B cell (primary cell): Measurements from ENCODE around the gene SNX10. TPM values are rescaled to one million over a fixed set of nuclear protein-coding genes. Genes with fewer than 3 reads are reported as not detected.
A peak's percentile ranks its signal among the peaks of the same experiment; 100 is the strongest.

Source experiments
- ATAC-seq: fragments of 200-7000 bp; cut with Tn5 transposase; one replicate; pipeline ENCODE4 v1.10.0; 2021; ENCODE audit warnings: low read depth, mild to moderate bottlenecking, moderate number of reproducible peaks, moderate library complexity
- CTCF ChIA-PET: fragments of 350-600 bp; sonication (Branson Sonifier 250); formaldehyde crosslinking; loops from one replicate; lab custom pipeline; 2021; ENCODE audit warnings: antibody characterized with exemption, inconsistent platforms; lab: Charles Lee
- POLR2A ChIA-PET: fragments of 350-600 bp; sonication (Branson Sonifier 250); formaldehyde crosslinking; loops from one replicate; lab custom pipeline; 2021; ENCODE audit warnings: antibody characterized with exemption; lab: Charles Lee
- DNase-seq: peaks from one replicate; pipeline ENCODE4 v3.0.0; 2013
- H2AFZ ChIP-seq: 2 replicates; pipeline ENCODE4 v1.6.1; 2012; ENCODE audit warnings: mild to moderate bottlenecking, low read depth, low read length; ENCODE audit not compliant: insufficient read depth, poor library complexity, severe bottlenecking
- H3K27ac ChIP-seq, 2 donors: 1 replicate in 1 of 2; 2 replicates in 1 of 2; pipeline ENCODE4 v1.5.1; 2012 to 2013; ENCODE audit warnings: low read length in 2 of 2, mild to moderate bottlenecking in 2 of 2, moderate library complexity in 1 of 2
- H3K27me3 ChIP-seq, 4 experiments: fragments of 200-600 bp in 1 of 4; sonication (generic) in 1 of 4; replicated peaks in 1 of 4; 1 replicate in 2 of 4; 2 replicates in 2 of 4; pipeline versions ENCODE4 v1.6.1 to v1.7.0; 2013 to 2016; ENCODE audit warnings: low read length in 3 of 4, mild to moderate bottlenecking in 2 of 4, mixed read lengths in 1 of 4, moderate library complexity in 1 of 4; ENCODE audit not compliant: insufficient read depth in 4 of 4, control insufficient read depth in 3 of 4; ENCODE audit errors: control extremely low read depth in 1 of 4
- H3K36me3 ChIP-seq, 2 experiments: replicated peaks in 1 of 2; 1 replicate in 1 of 2; 2 replicates in 1 of 2; pipeline versions ENCODE4 v1.6.1 to v1.7.1; 2013; ENCODE audit warnings: low read length in 1 of 2; ENCODE audit not compliant: insufficient read depth in 2 of 2, control insufficient read depth in 1 of 2; ENCODE audit errors: control extremely low read depth in 1 of 2, extremely low read depth in 1 of 2
- H3K4me1 ChIP-seq, 2 donors: fragments of 200-600 bp in 1 of 2; sonication (generic) in 1 of 2; 1 replicate in 1 of 2; 2 replicates in 1 of 2; pipeline versions ENCODE4 v1.5.1 to v1.6.1; 2013 to 2017; ENCODE audit warnings: low read length in 2 of 2; ENCODE audit not compliant: control insufficient read depth in 2 of 2, insufficient read depth in 2 of 2
- H3K4me2 ChIP-seq: replicated peaks from 2 replicates; pipeline ENCODE3; 2012; ENCODE audit warnings: mild to moderate bottlenecking, low read depth, low read length; ENCODE audit not compliant: poor library complexity, severe bottlenecking
- H3K4me3 ChIP-seq, 5 experiments: fragments of 200-600 bp in 1 of 5; sonication (generic) in 1 of 5; 1 replicate in 3 of 5; 2 replicates in 2 of 5; pipeline versions ENCODE4 v1.5.1 to v1.7.0; 2011 to 2016; ENCODE audit warnings: low read length in 4 of 5, mild to moderate bottlenecking in 4 of 5, low read depth in 2 of 5, control low read depth in 1 of 5, moderate library complexity in 1 of 5; ENCODE audit not compliant: insufficient read depth in 1 of 5; ENCODE audit errors: control extremely low read depth in 1 of 5, extremely low read depth in 1 of 5
- H3K79me2 ChIP-seq: fragments of 200-600 bp; sonication (generic); one replicate; pipeline ENCODE4 v1.6.0; 2016; ENCODE audit warnings: low read length; ENCODE audit not compliant: control insufficient read depth, insufficient read depth
- H3K9ac ChIP-seq: fragments of 200-600 bp; sonication (generic); 2 replicates; pipeline ENCODE4 v1.6.1; 2017; ENCODE audit warnings: mild to moderate bottlenecking, low read length, moderate library complexity
- H3K9me3 ChIP-seq, 3 donors: one replicate each; pipeline versions ENCODE4 v1.6.1 to v1.7.1; 2013; ENCODE audit warnings: low read length in 2 of 3; ENCODE audit not compliant: control insufficient read depth in 2 of 3, insufficient read depth in 1 of 3; ENCODE audit errors: control extremely low read depth in 1 of 3
- H4K20me1 ChIP-seq: 2 replicates; pipeline ENCODE4 v1.6.0; 2012; ENCODE audit warnings: mild to moderate bottlenecking, low read length; ENCODE audit not compliant: insufficient read depth, control insufficient read depth, poor library complexity, severe bottlenecking
- H3K27ac Mint-ChIP-seq: one replicate; pipeline ENCODE4 v1.8.0; 2021; ENCODE audit warnings: mixed read lengths
- H3K27me3 Mint-ChIP-seq: one replicate; pipeline ENCODE4 v1.8.0; 2021; ENCODE audit warnings: mixed read lengths
- H3K4me1 Mint-ChIP-seq: one replicate; pipeline ENCODE4 v1.8.0; 2021; ENCODE audit warnings: mixed read lengths
- H3K4me3 Mint-ChIP-seq: one replicate; pipeline ENCODE4 v1.8.0; 2021; ENCODE audit warnings: mixed read lengths
- H3K9me3 Mint-ChIP-seq: one replicate; pipeline ENCODE4 v1.8.0; 2022; ENCODE audit warnings: mixed read lengths; ENCODE audit not compliant: insufficient read depth
- EZH2 ChIP-seq: IDR thresholded peaks from 2 replicates; pipeline ENCODE4 v1.6.1; 2012; ENCODE audit warnings: borderline replicate concordance, low read depth, mild to moderate bottlenecking, moderate library complexity, low read length; ENCODE audit not compliant: insufficient read depth, poor library complexity, severe bottlenecking
- WGBS: methylation state at CpG from one replicate; pipeline ENCODE4 v1.1.5; 2013; ENCODE audit warnings: missing lambda C conversion rate; ENCODE audit not compliant: insufficient coverage; 5-methylcytosine and 5-hydroxymethylcytosine counted together
- intact Hi-C: fragments of 100-400 bp; cut with micrococcal nuclease; formaldehyde crosslinking; loops from one replicate; pipeline ENCODE4 v1.10.0; 2022
- polyA plus RNA-seq: library from polyadenylated mRNA; depleted of rRNA; stranded (reverse); fragments of >200 nt; gene quantifications from 2 replicates; pipeline ENCODE4 v1.2.3, GENCODE V29; 2012
- total RNA-seq, 2 donors: library from RNA; stranded (reverse); fragments of 120-200 nt in 1 of 2; gene quantifications; 1 replicate in 1 of 2; 2 replicates in 1 of 2; pipeline versions ENCODE4 v1.2.3 to v1.2.4, GENCODE V29; 2013 to 2022
- TF ChIP-seq, protein P1 (sequence below): fragments of 200-600 bp; IDR thresholded peaks from one replicate; pipeline ENCODE4 v1.8.0; 2022; ENCODE audit warnings: antibody characterized with exemption, mild to moderate bottlenecking

Gene SNX10
- total and polyA plus RNA-seq, 2 donors (not counting 1 experiment from before 2014, with no cell fraction given) = 26.5 to 29.2 TPM

DNA sequence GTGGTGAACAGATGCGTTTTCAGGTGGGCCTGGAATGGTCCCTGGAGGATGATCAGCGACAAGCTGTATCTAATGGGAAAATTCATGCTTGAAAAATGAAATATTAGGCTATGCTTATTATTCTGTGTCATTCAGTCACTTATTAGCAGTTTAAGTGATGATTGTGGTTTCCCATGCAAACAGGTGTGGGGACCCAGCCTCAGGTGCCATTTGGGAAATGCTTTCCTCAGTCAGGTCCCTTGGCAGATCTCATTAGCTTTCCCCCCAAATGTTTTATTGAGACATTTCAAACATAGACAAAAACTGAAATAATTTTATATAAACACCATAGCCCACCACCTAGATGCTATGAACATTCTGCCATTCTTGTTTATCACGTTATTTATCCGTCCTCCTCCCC is 411 bp upstream of the SNX10 start:
- no peak for ATAC-seq
- Histone ChIP-seq H3K4me3 (peak overlapping the region in 4 of 5 experiments; percentile 30 to 96 (median 90)), H3K27ac (peak overlapping the region; percentile 37 to 59), H4K20me1 (peaks cover 4% of the 10 kb centered on the region), H3K9me3 (no peaks in the 10 kb centered on the region), H3K27me3 (no peaks in the 10 kb centered on the region), H3K4me1 (peaks cover 42 to 45% of the 10 kb centered on the region in 2 donors), H3K9ac (peak overlapping the region; percentile 96), H3K4me2 (peak overlapping the region; percentile 85), H3K36me3 (peaks cover 0 to 10% of the 10 kb centered on the region in 2 experiments), H2AFZ (peak overlapping the region; percentile 95), H3K79me2 (peaks cover 40% of the 10 kb centered on the region)
- WGBS = 85% methylated on average over 2 of the region's 4 CpGs
- CTCF ChIA-PET = interaction anchor here (0.8 to 11.3 kb wide), 19 partner anchors 13 to 399 kb away, joined by 3 to 190 read pairs (median 7); no protein-coding TSS in a partner anchor
- Mint-ChIP-seq H3K4me3 (peak overlapping the region; percentile 92), H3K9me3 (no peaks in the 10 kb centered on the region), H3K4me1 (peaks cover 42% of the 10 kb centered on the region), H3K27me3 (no peaks in the 10 kb centered on the region), H3K27ac (peak overlapping the region; percentile 96)
- DNase-seq = no peak
- POLR2A ChIA-PET = interaction anchor here (0.6 to 1.0 kb wide), 3 partner anchors 10 to 90 kb away, joined by 3 to 6 read pairs (median 4); partner anchors contain the start of gene CBX3
- TF ChIP-seq, protein P1, sequence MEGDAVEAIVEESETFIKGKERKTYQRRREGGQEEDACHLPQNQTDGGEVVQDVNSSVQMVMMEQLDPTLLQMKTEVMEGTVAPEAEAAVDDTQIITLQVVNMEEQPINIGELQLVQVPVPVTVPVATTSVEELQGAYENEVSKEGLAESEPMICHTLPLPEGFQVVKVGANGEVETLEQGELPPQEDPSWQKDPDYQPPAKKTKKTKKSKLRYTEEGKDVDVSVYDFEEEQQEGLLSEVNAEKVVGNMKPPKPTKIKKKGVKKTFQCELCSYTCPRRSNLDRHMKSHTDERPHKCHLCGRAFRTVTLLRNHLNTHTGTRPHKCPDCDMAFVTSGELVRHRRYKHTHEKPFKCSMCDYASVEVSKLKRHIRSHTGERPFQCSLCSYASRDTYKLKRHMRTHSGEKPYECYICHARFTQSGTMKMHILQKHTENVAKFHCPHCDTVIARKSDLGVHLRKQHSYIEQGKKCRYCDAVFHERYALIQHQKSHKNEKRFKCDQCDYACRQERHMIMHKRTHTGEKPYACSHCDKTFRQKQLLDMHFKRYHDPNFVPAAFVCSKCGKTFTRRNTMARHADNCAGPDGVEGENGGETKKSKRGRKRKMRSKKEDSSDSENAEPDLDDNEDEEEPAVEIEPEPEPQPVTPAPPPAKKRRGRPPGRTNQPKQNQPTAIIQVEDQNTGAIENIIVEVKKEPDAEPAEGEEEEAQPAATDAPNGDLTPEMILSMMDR = no peak
- TF ChIP-seq EZH2 = no peak
- intact Hi-C loops = loop anchor here (1.0 to 5.0 kb wide), 8 partner anchors 23 to 398 kb away; no protein-coding TSS in a partner anchor
